Omental fat pad (tissue), 4 donors: Measurements from ENCODE around the gene GSTT2B. TPM values are rescaled to one million over a fixed set of nuclear protein-coding genes. Genes with fewer than 3 reads are reported as not detected.
"Not testable (repeated sequence)": the region's sequence is repeated elsewhere in the genome, so short reads cannot be mapped to it uniquely, and the experiment has no call there.

Experiments
- ATAC-seq: fragments of 150-250 bp; one replicate; pipeline ENCODE4 v1.9.1; 2016; ENCODE audit warnings: mild to moderate bottlenecking, moderate library complexity; ENCODE audit not compliant: low FRiP score
- DNase-seq: peaks from one replicate; pipeline ENCODE4 v3.0.0-alpha.2; 2019; ENCODE audit warnings: low spot score
- total RNA-seq, 4 donors: library from RNA; depleted of rRNA; stranded (reverse); fragments of >200 nt; gene quantifications; one replicate each; pipeline ENCODE4 v1.1.0, GENCODE V29; 2016
- TF ChIP-seq, protein P1 (sequence below), 3 donors: fragments of 450-650 bp; IDR thresholded peaks; one replicate each; pipeline ENCODE4 v1.5.1; 2016 to 2017; ENCODE audit warnings: antibody characterized with exemption in 3 of 3, mild to moderate bottlenecking in 3 of 3, moderate library complexity in 2 of 3

Gene GSTT2B
- total RNA-seq, 4 donors from 2014 or later: 0.95 to 7.7 (median 3.3) TPM

DNA sequence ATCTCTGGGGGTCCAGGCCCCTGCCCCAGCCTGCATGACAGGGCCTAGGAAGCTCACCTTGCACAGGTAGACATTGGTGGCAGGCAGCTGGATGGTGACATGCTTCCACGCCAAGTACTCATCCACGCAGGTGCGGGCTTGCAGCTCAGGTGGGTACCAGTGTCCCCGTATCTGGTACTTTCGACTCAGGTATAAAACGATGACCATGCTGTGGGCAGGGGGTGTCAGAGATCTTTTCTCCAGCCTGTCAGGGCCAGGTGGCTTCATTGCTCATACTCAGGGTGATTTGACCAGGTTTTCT, 45.9 kb upstream of the GSTT2B start:
- ATAC-seq: no peak
- TF ChIP-seq, protein P1, sequence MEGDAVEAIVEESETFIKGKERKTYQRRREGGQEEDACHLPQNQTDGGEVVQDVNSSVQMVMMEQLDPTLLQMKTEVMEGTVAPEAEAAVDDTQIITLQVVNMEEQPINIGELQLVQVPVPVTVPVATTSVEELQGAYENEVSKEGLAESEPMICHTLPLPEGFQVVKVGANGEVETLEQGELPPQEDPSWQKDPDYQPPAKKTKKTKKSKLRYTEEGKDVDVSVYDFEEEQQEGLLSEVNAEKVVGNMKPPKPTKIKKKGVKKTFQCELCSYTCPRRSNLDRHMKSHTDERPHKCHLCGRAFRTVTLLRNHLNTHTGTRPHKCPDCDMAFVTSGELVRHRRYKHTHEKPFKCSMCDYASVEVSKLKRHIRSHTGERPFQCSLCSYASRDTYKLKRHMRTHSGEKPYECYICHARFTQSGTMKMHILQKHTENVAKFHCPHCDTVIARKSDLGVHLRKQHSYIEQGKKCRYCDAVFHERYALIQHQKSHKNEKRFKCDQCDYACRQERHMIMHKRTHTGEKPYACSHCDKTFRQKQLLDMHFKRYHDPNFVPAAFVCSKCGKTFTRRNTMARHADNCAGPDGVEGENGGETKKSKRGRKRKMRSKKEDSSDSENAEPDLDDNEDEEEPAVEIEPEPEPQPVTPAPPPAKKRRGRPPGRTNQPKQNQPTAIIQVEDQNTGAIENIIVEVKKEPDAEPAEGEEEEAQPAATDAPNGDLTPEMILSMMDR (IDR thresholded peaks at IDR 0.05): no peak
- DNase-seq: no peak

DNA sequence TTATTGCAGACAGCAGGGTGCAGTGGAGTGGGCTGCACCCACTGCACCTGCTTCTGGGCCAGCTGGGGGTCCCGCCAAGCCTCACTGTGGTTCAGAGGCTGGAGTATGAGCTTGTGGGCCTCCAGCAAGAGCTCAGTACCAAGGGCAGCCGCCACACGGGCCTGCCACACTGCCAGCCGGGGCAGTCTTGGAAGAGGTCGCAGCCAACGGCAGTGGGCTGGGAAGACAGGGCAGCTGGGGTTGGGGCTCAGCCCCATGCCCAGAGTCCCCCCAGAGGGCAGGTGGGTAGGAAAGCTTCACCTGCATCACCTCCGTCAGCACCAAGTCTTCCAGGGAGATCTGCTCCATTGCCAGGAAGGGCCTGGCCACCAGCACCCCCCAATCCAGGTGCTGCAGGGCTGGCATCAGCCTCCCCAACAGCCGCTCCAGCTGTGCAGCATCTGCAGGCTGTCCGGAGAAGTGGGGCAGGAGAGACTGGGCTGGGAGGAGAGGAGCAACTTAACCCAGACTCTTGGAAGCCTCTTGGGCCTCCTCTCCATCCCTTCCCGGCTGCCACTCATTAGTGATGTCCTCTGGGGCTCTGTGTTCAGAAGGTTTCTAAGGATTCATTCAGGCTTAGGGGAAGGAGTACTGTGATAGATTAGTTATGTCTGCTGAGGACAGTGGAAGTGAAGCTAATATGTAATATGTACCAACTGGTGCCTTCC, 45.4 kb upstream of the GSTT2B start:
- DNase-seq (no peak), ATAC-seq (no peak)
- TF ChIP-seq, protein P1 (IDR thresholded peaks at IDR 0.05): no peak

DNA sequence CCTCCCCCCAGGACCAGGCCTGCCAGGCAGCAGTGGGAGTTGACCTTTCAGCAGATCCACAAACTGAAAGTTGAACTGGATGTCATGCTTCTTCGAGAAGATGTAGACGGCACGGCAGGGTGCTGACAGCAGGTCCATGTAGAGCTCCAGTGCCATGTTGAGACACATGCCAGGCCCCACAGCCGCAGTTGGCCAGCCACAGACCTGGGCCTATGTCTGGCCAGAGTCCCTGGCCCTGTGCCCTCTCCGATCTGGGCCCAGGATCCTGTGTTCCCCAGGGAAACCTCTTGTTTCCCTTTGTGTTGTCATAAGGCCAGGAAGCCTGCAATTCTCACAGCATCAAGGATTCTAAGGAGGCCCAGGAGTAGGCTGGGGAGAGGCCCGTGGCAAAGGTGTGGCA, 44.2 kb upstream of the GSTT2B start, which contains the start of gene GSTT4:
Gene GSTT4 (minus strand): TSS at position 253 of the 400 bp plus-strand sequence. CDS start 97 bp downstream, at position 156.
- DNase-seq (no peak), ATAC-seq (no peak)
- TF ChIP-seq, protein P1 (IDR thresholded peaks at IDR 0.05): no peak

DNA sequence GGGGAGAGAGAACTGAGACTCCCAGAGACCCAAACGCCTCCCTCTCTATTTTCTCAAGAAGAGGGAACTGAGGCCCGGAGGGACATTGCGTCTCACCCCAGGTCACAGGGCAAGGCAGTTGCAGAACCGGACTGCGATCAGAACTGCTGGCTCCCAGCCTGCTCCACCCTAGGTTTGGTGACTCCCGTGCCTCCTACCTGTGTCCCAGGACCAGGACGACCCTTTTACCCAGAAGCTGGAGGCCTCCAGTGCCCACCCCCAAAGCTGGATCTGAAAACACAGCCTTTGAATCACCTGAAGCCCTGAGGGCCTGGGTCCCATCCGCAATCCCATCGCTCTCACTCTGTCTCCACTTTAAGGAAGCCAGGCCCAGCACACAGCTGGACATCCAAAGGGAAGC, 42.9 kb upstream of the GSTT2B start:
- DNase-seq: no peak
- TF ChIP-seq, protein P1 (IDR thresholded peaks at IDR 0.05): no peak
- no peak for ATAC-seq

DNA sequence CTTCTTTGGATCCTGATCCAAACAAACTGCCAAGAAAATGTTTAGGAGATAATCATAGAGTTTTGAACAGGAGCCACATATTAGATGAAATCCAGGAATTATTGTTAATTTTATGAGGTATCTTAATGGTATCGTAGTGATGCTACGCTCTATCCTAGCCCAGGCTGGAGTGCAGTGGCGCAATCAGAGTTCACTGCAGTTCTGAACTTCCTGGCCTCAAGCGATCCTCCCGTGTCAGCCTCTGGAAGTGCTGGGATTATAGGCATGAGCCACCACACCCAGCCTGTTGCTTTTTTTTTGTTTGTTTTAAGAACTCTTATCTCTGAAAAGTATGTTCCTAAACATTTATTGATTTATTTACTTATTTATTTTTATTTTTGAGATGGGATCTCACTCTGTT, 41.9 kb upstream of the GSTT2B start:
- TF ChIP-seq, protein P1 (IDR thresholded peaks at IDR 0.05): no peak
- DNase-seq (no peak), ATAC-seq (no peak)

DNA sequence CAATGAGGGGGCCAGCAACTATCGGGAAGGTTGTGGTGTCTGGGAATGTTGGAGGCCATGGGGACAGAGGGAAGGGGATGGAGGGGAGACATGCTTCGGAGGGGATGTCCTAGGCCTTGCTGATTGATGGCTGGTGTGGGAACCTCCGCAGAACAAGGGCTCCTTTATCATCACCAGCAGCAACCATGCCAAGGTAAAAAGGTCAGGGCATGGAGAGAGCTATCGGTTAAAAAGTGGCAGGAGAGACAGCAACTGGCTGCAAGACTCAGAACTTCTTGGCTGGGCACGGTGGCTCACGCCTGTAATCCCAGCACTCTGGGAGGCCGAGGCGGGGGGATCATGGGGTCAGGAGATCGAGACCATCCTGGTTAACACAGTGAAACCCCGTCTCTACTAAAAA, 41.3 kb upstream of the GSTT2B start:
- DNase-seq: no peak
- TF ChIP-seq, protein P1 (IDR thresholded peaks at IDR 0.05): no peak
- ATAC-seq: no peak

DNA sequence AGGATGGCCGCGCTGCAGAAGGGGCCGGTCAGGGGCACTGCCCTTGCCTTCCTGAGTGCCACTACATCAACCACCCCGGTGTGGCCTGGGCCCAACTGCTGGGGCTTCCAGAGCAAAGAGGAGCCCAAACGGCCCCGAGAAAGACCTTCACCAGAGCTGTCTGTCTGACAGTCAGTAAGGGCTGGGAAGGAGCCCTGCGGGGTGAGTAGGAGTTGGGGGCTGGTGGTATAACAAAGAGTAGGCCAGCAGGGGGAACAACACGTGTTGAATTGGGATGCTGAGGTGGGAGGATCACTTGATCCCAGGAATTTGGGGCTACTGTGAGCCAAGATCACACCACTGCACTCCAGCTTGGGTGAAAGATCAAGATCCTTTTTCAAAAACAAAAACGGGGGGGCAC, 40.3 kb upstream of the GSTT2B start:
- DNase-seq (no peak), ATAC-seq (no peak)
- TF ChIP-seq, protein P1 (IDR thresholded peaks at IDR 0.05): no peak

DNA sequence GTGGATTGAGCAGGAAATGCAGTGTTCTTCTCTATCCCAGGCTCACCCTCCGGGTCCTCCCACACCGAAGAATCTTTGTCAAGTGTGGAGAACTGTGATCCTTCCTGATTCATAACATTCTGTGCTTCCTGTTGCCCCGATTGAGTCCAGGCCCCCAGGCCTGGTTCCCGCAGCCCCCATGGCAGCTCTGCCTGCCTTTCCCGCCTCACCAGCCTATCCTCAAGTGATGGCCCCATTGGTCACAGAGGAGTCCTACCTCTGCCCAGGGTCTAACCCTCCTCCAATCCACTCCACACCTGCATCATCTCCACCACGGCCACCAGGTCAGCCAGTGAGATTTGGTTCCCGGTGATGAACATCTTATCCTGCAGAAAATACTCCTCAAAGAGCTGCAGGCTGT, 38.8 kb upstream of the GSTT2B start:
- not testable (repeated sequence) for DNase-seq, ATAC-seq
